ENCODE results near the gene MACROD2. TPM values are rescaled to one million over a fixed set of nuclear protein-coding genes. Genes with fewer than 3 reads are reported as not detected.

MACROD2 gene
- total and polyA plus RNA-seq, 4 donors, result 0.66 to 10.5 (median 3.3) TPM

- no peak for DNase-seq (ENCODE audit: low spot score)
- Histone ChIP-seq H3K9me3 (ENCODE audit: control insufficient read depth in 4 of 4, low read length in 3 of 4) (no peaks in the 10 kb centered on the region), H3K27ac (ENCODE audit: low read depth in 1 of 2, low read length in 2 of 2) (no peak overlapping the region), H3K9ac (ENCODE audit: low read depth in 1 of 2, low read length in 2 of 2) (no peak overlapping the region), H3K4me1 (ENCODE audit: control insufficient read depth in 4 of 4, insufficient read depth in 4 of 4, low read length in 3 of 4) (no peaks in the 10 kb centered on the region), H3K27me3 (ENCODE audit: control insufficient read depth in 4 of 4, insufficient read depth in 4 of 4, low read length in 3 of 4) (no peaks in the 10 kb centered on the region), H3K36me3 (ENCODE audit: control insufficient read depth in 4 of 4, insufficient read depth in 3 of 4, low read depth in 1 of 4, low read length in 3 of 4) (no peaks in the 10 kb centered on the region), H3K4me3 (ENCODE audit: low read depth in 1 of 3, low read length in 3 of 3) (no peak overlapping the region)
- no peak for TF ChIP-seq FOXA1 (IDR thresholded peaks at IDR 0.05)
- TF ChIP-seq MAX (IDR thresholded peaks at IDR 0.05), result no peak
- no peak for TF ChIP-seq EGR1 (IDR thresholded peaks at IDR 0.05; ENCODE audit: low read depth in 2 of 2)
- no peak for TF ChIP-seq ATF3 (IDR thresholded peaks at IDR 0.05)
- TF ChIP-seq, protein P1, sequence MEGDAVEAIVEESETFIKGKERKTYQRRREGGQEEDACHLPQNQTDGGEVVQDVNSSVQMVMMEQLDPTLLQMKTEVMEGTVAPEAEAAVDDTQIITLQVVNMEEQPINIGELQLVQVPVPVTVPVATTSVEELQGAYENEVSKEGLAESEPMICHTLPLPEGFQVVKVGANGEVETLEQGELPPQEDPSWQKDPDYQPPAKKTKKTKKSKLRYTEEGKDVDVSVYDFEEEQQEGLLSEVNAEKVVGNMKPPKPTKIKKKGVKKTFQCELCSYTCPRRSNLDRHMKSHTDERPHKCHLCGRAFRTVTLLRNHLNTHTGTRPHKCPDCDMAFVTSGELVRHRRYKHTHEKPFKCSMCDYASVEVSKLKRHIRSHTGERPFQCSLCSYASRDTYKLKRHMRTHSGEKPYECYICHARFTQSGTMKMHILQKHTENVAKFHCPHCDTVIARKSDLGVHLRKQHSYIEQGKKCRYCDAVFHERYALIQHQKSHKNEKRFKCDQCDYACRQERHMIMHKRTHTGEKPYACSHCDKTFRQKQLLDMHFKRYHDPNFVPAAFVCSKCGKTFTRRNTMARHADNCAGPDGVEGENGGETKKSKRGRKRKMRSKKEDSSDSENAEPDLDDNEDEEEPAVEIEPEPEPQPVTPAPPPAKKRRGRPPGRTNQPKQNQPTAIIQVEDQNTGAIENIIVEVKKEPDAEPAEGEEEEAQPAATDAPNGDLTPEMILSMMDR (IDR thresholded peaks at IDR 0.05; ENCODE audit: low read depth, low read length, missing input control), result no peak
- TF ChIP-seq FOXA2 (IDR thresholded peaks at IDR 0.05), result no peak
- TF ChIP-seq, protein P2, sequence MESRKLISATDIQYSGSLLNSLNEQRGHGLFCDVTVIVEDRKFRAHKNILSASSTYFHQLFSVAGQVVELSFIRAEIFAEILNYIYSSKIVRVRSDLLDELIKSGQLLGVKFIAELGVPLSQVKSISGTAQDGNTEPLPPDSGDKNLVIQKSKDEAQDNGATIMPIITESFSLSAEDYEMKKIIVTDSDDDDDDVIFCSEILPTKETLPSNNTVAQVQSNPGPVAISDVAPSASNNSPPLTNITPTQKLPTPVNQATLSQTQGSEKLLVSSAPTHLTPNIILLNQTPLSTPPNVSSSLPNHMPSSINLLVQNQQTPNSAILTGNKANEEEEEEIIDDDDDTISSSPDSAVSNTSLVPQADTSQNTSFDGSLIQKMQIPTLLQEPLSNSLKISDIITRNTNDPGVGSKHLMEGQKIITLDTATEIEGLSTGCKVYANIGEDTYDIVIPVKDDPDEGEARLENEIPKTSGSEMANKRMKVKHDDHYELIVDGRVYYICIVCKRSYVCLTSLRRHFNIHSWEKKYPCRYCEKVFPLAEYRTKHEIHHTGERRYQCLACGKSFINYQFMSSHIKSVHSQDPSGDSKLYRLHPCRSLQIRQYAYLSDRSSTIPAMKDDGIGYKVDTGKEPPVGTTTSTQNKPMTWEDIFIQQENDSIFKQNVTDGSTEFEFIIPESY (IDR thresholded peaks at IDR 0.05), result no peak
- TF ChIP-seq YY1 (IDR thresholded peaks at IDR 0.05), result no peak
- TF ChIP-seq TAF1 (conservative IDR thresholded peaks at IDR 0.05), result no peak
- TF ChIP-seq RXRA (IDR thresholded peaks at IDR 0.05), result no peak
- no peak for TF ChIP-seq RAD21 (IDR thresholded peaks at IDR 0.05)
- no peak for TF ChIP-seq JUND (IDR thresholded peaks at IDR 0.05)
- no peak for TF ChIP-seq HNF4G (IDR thresholded peaks at IDR 0.05)
- TF ChIP-seq NR2F2 (IDR thresholded peaks at IDR 0.05), result no peak
- 100% methylated on average over 2 of the region's 2 CpGs for WGBS
Measured at GRCh38 chr20:14203657-14204056, 208.3 kb downstream of the MACROD2 start.

- TF ChIP-seq MAX (IDR thresholded peaks at IDR 0.05) (no peak), GABPA (IDR thresholded peaks at IDR 0.05 in 1 of 2, conservative IDR thresholded peaks at IDR 0.05 in 1 of 2) (no peak), RXRA (IDR thresholded peaks at IDR 0.05) (no peak), FOXA2 (IDR thresholded peaks at IDR 0.05) (no peak), FOXA1 (IDR thresholded peaks at IDR 0.05) (no peak), JUND (IDR thresholded peaks at IDR 0.05) (no peak), SP1 (IDR thresholded peaks at IDR 0.05) (no peak)
- TF ChIP-seq, protein P1 (IDR thresholded peaks at IDR 0.05; ENCODE audit: low read depth, low read length, missing input control), result no peak
- TF ChIP-seq, protein P2 (IDR thresholded peaks at IDR 0.05), result no peak
- H3K27ac ChIP-seq (ENCODE audit: low read depth in 1 of 2, low read length in 2 of 2), result no peak overlapping the region
- DNase-seq (ENCODE audit: low spot score), result no peak
- no peak overlapping the region for H3K9ac ChIP-seq (ENCODE audit: low read depth in 1 of 2, low read length in 2 of 2)
- no peaks in the 10 kb centered on the region for H3K9me3 ChIP-seq (ENCODE audit: control insufficient read depth in 4 of 4, low read length in 3 of 4)
- WGBS, result 64% methylated on average over 4 of the region's 4 CpGs
- no peaks in the 10 kb centered on the region for H3K4me1 ChIP-seq (ENCODE audit: control insufficient read depth in 4 of 4, insufficient read depth in 4 of 4, low read length in 3 of 4)
- H3K27me3 ChIP-seq (ENCODE audit: control insufficient read depth in 4 of 4, insufficient read depth in 4 of 4, low read length in 3 of 4), result no peaks in the 10 kb centered on the region
- H3K36me3 ChIP-seq (ENCODE audit: control insufficient read depth in 4 of 4, insufficient read depth in 3 of 4, low read depth in 1 of 4, low read length in 3 of 4), result no peaks in the 10 kb centered on the region
- H3K4me3 ChIP-seq (ENCODE audit: low read depth in 1 of 3, low read length in 3 of 3), result no peak overlapping the region
Measured at GRCh38 chr20:14207591-14207990, 212.3 kb downstream of the MACROD2 start.

Measured in liver (tissue), 9 donors.